ENCODE data around the gene SLC9A8. TPM values are rescaled to one million over a fixed set of nuclear protein-coding genes. Genes with fewer than 3 reads are reported as not detected.

Gene SLC9A8
- total and polyA plus RNA-seq, 2 of the 4 experiments (the other 2 are of a cell fraction) = 4.1 to 5.0 TPM

DNA sequence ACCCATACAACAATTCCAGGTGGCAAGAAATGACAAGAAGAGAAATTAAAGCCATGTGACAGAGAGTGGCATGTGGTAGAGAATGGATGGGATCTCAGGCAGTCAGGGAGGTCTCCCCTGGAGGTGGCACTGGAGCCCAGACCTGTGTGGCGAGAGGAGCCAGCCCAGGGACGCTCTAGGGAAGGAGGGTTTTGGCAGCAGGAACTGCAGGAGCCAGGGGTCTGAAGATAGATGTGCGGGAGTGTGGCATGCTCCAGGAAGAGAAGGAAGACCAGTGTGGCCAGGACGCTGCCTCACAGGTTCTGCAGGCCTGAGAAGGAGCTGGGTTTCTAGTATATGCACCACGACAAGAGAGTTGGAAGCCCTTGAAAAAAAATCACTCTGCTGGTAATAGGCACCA, 57.6 kb downstream of the SLC9A8 start:
- Histone ChIP-seq H3K4me1 (ENCODE audit: control insufficient read depth, insufficient read depth, low read length) (peaks cover 2% of the 10 kb centered on the region; the same call in 1 of the 2 replicates), H2BK5ac (ENCODE audit: low read depth, low read length, poor library complexity, severe bottlenecking) (no peak overlapping the region), H3K36me3 (ENCODE audit: control insufficient read depth, insufficient read depth, low read length) (peaks cover 15% of the 10 kb centered on the region), H3K9me3 (ENCODE audit: control insufficient read depth, insufficient read depth, low read length) (no peaks in the 10 kb centered on the region), H3K4ac (ENCODE audit: low read depth, low read length) (no peak overlapping the region), H3K9ac (ENCODE audit: low read depth, low read length) (no peak overlapping the region), H4K8ac (ENCODE audit: low read depth in 2 of 2, low read length in 2 of 2) (no peak overlapping the region), H2AK5ac (ENCODE audit: low read depth, low read length) (no peak overlapping the region), H3K4me3 (ENCODE audit: insufficient read depth, low read depth, low read length) (no peak overlapping the region), H3K23ac (ENCODE audit: low read depth, low read length) (no peak overlapping the region), H2AK9ac (replicated peaks; ENCODE audit: low read depth, low read length, poor library complexity) (no peak overlapping the region), H3K18ac (ENCODE audit: low read depth, low read length) (no peak overlapping the region), H2BK120ac (ENCODE audit: low read depth, low read length) (no peak overlapping the region), H3K56ac (ENCODE audit: extremely low read depth, insufficient read depth, low read length) (no peak overlapping the region), H3K14ac (replicated peaks; ENCODE audit: low read depth, low read length) (no peak overlapping the region), H4K5ac (ENCODE audit: low read depth, low read length) (no peak overlapping the region), H4K91ac (ENCODE audit: insufficient read depth, low read depth, low read length) (no peak overlapping the region), H2BK20ac (ENCODE audit: low read depth, low read length) (no peak overlapping the region), H3K79me1 (ENCODE audit: low read depth in 1 of 2, low read length in 2 of 2) (no peaks in the 10 kb centered on the region; a peak in 1 of 4 replicates), H3K27ac (ENCODE audit: insufficient read depth, low read length) (no peak overlapping the region), H3K9me1 (ENCODE audit: insufficient read depth, low read length) (no peaks in the 10 kb centered on the region; the same call in 1 of the 2 replicates), H2AFZ (replicated peaks; ENCODE audit: low read length, poor library complexity) (no peak overlapping the region), H3K27me3 (ENCODE audit: control insufficient read depth, insufficient read depth, low read length) (no peaks in the 10 kb centered on the region), H2BK15ac (ENCODE audit: low read depth, low read length) (no peak overlapping the region), H4K20me1 (ENCODE audit: insufficient read depth, low read length) (no peaks in the 10 kb centered on the region), H3K4me2 (ENCODE audit: low read depth, low read length) (no peak overlapping the region)
- ATAC-seq (ENCODE audit: low read depth) (no peak), DNase-seq (no peak)
- ChIA-PET POLR2A (ENCODE audit: unreplicated experiment) (no interaction called here), CTCF (no interaction called here)
- BruUV-seq (replicated peaks) = no TSS peak
- 100% methylated on average over 3 of the region's 5 CpGs; no CpG with 5 or more reads in 1 of the 2 experiments for WGBS, 2 experiments (ENCODE audit: extremely low coverage in 2 of 2, insufficient read length in 1 of 2)
- dilution Hi-C loops (cut with HindIII; ENCODE audit: low sequenced_read_pairs, unreplicated experiment) = no loop called here
- intact Hi-C loops (cut with micrococcal nuclease) = no loop called here
- TF ChIP-seq, protein P1, sequence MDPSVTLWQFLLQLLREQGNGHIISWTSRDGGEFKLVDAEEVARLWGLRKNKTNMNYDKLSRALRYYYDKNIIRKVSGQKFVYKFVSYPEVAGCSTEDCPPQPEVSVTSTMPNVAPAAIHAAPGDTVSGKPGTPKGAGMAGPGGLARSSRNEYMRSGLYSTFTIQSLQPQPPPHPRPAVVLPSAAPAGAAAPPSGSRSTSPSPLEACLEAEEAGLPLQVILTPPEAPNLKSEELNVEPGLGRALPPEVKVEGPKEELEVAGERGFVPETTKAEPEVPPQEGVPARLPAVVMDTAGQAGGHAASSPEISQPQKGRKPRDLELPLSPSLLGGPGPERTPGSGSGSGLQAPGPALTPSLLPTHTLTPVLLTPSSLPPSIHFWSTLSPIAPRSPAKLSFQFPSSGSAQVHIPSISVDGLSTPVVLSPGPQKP (IDR thresholded peaks at IDR 0.05; ENCODE audit: borderline replicate concordance, low read depth, low read length) = no peak
- no peak for TF ChIP-seq RFX5 (IDR thresholded peaks at IDR 0.05; ENCODE audit: low read depth, low read length)
- in situ Hi-C loops (cut with MboI; ENCODE audit: low sequenced_read_pairs) = loop anchor here (25.0 kb wide), 1 partner anchor 533 kb away; no protein-coding TSS in a partner anchor
